Eye (tissue), 1 donor: ENCODE measurements around the gene KCNIP1.

Source experiments
- DNase-seq: peaks from one replicate; pipeline ENCODE4 v3.0.0-alpha.2; 2015

Gene KCNIP1

DNA sequence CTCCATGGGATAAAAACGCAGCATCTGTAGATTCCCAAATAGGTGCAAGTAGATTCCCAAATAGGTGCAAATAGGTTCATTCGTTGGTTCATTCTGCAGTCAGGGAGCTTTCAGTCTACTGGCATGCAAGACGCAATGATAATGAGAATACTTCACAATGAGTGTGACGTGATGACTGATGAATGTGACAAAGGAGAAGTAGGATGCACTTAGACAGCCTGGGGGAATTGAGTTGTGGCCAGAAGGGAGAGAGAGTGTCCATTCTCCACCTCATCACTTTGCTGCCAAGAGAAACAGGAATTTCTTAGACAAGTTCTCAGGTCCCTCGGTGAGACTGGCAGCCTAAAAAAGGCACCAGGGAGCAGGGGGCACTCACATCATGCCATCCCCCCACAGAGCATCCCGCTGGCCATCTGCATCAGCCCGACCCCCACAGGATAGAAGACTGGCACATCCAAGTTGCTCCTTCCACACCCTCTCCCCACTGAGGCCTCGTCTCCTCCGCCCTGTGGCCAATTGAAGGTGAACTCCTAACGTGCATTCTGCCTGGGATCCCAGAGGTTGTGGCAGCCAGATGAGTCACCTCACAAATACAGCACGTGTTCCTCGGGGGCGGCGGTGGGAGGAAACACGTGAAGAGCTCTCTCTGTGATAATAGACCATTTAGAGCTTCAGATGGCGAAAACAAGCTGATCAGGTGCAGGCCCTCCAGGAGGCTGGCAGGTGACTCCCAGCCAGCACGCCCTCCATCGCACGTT is 19.9 kb upstream of the KCNIP1 start:
- no peak for DNase-seq

DNA sequence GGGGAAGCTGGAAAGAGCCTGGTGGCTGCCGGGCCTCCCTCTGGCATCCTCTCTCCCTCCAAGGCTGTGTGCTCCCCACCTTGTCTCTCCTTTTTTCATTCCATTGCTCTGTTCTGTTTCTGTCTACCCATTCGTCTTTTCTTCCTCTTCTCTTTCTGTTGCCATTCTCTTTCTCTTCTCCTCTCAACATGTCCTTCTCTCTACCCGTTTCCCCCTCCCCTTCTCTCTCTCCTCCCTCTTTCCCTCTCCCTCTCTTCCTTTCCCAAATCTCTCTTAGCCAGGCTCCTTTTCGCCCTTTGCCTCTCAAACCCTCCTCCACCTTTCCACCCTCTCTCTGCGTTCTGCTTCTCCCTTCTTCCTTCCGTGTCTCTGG is 19.4 kb upstream of the KCNIP1 start:
- DNase-seq, result no peak

DNA sequence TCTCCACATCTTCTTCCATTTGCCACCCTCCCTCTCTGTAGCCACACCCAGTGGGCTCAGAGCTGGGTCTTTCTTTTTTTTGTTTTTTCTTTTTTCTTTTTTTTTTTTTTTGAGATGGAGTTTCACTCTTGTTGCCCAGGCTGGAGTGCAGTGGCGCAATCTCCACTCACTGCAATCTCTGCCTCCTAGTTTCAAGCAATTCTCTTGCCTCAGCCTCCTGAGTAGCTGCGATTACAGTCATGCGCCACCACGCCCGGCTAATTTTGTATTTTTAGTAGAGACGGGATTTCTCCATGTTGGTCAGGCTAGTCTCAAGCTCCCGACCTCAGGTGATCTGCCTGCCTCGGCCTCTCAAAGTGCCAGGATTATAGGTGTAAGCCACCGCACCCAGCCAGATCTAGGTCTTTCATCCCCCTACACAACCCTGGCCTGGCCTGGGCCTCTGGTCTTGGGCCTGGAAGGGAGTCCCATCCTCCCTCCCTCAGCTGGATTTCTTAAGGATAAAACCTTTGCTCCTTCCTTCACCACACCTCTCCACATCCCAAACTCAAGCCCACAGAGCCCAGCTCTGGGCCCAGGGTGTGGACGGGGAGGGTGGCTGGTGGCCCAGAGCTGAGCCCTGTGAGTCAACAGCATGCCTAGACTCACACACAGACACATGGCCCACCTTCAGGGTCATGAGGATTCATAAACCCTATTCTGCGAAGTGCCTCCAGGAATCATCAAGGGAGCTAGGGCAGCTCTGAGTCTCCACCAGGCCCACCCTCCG is 18.8 kb upstream of the KCNIP1 start:
- no peak for DNase-seq

DNA sequence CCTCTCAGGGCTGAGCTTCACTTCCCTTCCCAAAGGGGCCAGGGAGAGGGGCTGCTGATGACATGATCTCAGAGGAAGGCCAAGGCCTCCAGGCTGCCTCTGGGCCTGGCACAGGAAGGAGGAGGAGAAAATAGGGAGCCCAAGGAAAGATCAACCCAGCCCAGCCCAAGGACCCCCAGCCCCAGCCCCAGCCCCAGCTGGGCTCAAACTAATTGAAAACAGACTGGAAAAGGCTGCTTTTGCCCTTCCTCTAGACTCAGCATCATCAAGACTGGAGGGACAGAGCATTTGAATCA is 18.3 kb upstream of the KCNIP1 start:
- no peak for DNase-seq

DNA sequence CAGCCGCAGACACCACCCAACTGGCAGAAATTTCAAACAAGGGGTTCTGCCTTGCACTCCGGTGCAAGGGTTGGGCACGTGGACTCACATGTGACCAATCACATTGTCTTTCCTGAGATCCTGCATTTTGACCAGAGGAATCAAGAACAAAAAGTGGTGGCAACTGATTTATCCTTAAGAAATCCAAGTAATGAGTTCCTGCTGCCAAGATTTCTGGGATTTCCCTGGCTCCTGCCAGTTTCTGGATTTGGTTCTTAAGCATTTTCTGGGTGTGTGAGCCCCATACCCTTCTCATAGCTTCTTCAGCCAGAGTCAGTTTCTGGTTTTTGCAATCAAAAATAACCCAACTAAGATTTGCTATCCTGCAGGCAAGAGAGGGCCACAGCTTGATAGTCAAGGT is 17.4 kb upstream of the KCNIP1 start:
- DNase-seq, result no peak

DNA sequence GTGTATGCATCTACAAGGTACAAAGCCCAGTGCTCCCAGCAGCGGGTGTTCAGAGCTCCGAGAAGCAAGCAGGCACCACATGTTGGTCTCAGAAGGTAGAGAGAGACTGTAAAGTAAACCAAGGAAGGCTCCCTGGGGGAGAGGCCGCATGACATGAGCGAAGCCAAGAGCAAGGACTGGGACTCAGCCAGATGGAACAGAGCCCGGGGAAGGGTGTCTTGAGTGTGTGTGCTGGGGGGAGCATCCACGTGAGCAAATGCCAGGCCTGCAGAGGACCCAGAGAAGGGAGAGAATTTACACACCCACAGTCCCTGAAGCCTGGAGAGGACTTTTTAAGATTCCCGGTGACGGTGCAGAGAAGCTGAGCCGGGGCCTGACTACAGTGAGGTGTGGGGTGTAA is 15.2 kb upstream of the KCNIP1 start:
- no peak for DNase-seq

DNA sequence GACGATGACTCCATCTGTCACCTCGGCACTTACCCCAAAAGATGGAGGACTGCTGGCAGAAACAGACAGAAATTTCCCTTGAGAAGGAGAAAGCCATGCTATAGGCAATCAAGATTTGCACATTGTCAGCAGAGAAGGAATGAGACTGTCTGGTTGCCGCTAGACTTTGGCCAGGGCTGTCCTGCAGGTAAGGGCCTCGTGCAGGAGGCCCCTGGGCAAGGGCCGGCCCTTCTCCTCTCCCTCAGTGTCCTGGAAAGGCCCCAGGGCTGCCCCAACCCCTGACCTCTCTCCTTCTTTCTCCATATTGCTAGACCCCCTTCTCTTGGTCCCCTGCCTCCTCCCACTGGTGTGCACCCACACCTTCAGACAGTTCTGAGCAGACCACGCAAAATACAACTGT is 14.6 kb upstream of the KCNIP1 start:
- DNase-seq, result no peak

DNA sequence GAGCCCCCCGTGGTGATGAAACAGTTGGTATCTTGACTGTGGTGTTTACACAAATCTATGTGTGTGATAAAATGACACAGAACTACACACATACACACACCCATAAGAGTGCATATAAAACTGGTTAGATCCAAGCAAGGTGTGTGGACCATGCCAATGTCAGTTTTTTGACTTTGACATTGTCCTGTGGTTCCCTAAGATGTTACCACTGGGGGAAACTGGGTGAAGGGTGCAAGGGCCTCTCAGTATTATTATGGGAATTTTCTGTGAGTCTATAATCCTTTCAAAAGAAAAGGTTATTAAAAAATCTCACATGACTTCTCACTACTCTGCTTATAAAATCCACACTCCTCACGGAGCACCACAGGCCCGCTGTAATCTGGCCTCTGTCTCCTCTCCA is 13.4 kb upstream of the KCNIP1 start:
- no peak for DNase-seq

DNA sequence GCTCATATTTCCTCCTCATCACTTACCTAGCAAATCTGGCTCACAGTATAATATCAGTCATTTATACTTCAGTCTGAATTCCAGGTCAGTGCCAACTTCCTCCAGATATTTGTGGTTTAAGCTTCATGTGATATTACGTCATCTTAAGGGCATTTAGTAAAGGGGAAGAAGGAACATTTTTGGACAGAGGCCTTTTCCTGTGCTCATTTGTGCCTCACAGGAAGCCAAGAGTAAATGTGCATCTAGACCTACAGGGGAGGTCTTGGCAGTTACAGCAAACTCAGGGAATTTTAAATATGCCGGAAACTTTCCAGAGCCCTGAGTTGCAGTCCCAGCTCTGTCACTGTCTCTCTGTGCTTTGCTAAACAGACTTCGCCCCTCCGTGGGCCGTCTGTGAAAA is 12.3 kb upstream of the KCNIP1 start:
- peak; percentile 41 for DNase-seq

DNA sequence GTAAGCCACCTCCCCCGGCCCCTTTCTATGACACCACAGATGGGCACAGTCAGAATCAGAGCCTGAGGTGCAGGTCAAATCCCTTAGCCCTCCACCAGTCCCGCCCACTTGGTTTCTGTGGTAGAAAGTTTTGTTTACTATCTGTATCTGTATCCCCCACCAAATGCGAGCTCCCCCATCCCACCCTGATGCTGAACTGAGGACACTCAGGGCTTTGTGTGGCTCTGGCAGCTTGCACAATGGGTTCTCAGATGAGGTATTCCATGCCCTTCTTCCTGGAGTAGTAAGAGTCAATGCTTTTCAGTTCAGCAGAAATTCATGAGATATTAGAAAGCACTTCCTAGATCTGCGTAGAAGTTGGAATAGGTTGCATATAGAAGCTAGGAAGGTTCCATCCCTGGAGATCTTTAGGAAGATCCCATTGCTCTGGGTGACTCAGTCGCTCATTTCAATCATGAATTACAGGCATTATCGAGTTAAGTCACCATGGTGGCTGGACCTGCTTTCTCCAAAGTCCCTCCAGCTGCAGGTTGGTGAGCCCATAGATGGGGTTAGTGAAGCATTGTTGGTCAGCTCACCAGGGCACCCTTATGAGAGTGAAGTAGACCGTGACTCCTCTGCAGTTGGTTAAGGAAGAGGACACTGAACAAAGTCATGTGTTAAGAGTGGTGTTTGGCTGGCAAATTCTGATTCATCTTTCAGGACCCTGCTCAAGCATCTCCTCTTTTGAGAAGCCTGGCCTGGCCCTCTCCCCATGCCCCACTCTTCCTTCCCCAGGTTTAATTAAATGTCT is 10.6 kb upstream of the KCNIP1 start:
- no peak for DNase-seq

DNA sequence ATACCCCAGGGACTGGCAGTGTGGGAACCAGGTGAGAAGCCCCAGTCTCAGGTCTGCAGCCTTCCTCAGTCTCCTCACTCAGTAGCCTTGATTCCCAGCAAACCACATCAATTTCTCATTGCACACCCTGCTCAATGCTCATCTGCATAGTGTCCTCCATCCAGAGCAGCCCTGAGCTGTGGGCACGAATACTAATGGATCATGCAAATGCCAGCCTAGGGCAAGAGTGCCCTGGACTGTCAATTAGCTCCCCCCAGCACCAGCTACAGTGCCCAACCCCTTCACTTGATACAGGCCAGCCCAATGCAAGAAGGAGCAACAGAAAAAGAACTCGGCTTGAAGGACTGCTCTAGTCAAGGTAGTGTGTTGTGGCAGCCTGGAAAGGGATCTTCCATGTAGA is 9.8 kb upstream of the KCNIP1 start:
- no peak for DNase-seq

DNA sequence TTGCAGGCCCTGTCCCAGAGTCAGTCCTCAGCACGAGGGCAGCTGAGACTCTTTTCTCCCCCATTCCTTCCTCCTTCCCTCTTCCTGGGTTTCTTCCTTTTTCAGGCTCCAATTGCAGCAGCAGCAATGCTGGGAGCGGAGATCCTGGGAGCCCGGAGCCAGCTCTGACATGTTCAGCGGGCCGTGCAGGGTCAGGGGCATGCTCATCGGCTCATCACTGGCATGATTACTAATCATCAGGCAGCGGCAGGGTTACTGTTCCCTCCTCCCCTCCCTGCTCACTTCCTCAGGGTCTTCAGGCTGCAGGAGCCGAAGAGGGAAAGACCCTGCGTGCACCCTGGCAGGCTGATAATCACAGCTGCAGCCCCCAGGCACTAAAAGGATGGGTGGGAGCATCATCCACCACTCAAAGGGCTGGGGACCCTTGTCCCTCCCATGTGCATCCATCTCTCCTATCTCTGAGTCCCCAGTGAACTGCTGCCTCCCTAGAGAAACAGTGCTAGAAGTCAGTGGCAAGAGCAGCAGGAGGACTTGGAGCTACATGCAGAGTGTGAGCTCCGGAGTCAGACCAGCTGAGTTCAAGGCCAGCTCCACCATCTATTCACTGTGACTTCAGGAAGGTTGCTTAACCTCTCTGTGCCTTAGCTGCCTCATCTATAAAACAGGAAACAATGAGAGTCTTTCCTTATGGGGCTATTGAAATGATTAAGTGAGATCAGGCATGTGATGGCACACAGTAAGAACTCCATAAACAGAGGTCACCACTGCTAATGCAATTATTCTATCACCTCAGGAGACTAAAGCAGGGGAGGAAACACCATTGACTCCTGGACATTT is 7.8 kb upstream of the KCNIP1 start:
- DNase-seq, result peak; percentile 81

DNA sequence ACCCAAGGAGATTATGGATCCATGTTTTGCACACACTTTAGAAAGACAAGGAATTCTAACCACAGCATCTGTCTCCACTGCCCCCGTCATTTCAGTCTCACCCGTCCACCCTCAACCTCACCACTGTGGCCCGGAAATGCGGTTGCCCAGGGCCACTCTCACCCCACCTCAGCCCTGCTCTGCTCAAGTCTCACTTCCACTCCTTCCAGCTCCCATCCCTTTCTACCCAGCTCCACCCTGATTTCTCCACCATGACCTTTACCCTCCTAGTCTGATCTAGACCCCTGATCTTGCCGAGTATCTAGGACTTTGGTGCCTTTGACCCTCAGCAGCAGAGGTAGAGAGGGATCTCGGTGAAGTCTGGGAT is 7.2 kb upstream of the KCNIP1 start:
- DNase-seq, result no peak

DNA sequence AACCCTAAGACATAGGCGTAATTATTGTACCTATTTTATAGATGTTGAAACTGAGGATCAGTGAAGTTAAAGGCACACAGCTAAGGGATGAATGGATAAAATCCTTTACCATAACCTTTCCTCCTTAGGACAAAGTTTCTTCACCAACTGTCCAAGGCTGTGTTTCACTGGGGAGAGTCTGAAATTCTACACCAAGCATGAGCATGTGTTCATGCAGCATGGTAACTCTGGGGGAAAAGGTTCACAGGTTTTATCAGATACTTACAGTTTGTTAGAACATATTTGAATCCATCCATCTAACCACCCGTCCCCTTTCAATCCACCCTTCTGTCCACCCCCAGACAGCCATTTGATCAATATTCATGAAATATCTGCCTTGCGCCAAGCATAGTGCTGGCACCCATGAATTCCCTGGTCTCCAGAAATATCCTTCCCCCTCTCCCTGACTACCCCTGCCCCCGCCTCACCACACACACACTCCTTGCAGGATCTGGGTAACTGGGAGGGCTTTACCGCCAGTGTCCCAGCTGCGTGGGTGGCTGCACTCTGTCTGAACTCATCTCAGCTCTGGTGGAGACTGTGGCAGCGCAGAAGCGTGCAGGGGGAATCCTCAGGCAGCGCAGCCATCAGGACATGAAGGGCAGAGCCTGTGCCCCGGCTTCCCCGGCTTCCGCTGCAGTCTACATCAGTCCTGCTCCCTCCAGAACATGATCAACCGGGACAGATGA is 6.3 kb upstream of the KCNIP1 start:
- peak; percentile 58 for DNase-seq

DNA sequence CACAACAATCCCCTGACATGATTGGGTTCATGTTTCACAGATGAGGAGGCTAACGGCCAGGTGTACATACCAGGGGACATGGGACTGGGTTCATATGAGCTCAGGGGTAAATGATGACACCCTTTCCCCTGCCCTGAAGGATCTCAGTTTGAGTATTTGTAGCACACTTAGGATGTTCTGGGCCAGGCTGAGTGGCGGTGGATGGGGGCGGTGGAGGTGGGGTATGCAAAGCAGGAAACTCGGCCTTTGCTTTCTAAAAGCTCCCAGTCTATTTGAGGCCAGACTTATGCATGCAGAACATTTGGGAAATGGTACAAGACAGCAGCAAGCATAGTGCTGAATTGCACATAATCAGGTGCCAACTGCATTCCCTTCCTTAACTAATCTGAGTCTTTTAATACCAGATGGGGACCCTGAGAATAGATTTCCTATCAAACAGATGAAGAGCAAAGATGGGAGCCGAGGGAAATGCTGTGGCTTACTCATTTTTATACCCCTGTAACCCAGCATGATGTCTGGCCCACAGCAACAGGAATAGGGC is 4.9 kb upstream of the KCNIP1 start:
- no peak for DNase-seq

DNA sequence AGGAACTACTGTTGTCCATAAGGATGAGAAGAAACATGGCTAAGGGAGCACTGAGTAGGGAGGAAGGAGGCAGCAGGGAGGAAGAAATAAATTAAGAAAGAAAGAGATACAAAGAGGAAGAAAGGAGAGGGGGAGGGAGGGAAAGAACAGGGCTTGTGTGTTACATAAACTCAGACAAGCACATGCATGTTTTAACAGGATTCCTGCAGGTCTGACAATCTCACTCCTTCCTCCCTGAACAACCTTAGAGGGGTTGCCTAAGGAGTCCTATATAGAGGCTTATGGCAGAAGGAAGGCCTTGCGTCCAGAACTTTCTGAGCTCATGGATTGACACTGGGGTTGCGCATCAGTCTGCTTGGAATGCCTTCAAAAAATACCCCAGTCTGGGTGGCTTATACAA is 4.2 kb upstream of the KCNIP1 start:
- no peak for DNase-seq

DNA sequence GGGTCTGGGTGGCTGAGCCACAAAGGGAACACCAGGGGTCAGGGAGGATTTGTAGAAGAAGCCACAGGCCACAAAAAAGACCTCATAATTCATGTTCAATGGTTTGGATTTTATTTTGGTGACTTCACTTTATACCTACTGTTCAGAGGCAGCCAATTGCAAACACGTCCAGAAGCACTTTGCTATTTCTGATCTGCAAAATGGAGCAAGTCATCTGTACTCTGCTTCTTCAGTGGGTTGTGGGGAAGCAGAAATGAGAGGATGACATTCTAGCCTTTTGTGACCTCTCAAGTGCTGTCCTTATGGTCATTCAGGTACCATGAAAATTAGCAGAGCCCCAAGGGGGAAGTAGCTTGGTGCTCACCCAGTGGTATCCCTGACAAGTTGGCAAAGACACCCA is 2.5 kb upstream of the KCNIP1 start:
- DNase-seq, result no peak

DNA sequence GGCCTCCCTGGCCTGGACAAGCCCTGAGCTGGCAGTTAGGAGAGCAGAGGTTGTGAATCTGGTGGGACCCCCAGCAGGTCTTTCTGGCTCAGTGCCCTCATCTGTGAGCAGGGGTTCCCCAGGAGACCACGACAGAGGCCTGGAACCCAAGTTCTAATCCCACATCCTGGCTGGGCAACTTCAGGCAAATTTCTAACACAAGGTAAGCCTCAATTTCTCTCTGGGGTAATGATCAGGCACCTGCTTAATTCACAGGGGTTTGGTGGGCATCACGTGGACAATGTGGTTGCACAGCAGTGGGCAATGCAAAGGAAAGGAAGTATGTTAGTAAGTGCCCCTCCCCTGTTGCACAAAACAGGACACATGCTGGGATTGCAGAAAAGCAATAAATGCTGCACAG is 1.9 kb upstream of the KCNIP1 start:
- DNase-seq, result no peak

DNA sequence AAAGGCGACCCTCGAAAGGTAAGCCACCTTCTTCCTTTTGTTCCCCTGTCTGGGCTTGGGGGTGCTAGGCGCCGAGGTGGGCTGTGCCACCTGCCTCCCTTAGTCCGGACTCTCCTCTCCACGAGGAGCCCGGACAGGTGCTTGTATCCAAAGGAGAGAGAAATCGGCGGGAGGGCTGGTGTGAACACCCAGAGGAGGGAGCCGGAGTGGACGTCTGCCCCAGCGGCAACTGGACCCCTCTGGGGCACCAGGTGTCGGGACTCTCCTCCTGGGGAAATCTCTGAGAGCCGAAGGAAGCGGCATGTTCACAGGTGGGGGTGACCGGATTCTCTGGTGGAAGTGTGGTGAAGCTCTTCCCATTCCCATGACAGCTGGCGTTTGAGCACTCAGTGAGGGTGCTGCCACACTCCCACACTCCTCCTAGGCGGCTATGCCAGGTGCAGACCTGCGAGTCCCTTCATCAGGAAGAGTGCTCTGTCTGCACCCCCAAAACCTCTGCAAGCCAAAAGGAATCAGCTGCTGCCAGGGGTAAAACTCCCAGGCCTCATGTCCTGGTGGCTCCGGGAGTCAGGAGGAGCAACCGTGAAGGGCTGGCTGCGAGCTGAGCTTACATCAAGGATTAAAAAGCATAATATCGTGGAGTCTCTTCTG is 921 bp downstream of the KCNIP1 start:
- DNase-seq, result no peak

DNA sequence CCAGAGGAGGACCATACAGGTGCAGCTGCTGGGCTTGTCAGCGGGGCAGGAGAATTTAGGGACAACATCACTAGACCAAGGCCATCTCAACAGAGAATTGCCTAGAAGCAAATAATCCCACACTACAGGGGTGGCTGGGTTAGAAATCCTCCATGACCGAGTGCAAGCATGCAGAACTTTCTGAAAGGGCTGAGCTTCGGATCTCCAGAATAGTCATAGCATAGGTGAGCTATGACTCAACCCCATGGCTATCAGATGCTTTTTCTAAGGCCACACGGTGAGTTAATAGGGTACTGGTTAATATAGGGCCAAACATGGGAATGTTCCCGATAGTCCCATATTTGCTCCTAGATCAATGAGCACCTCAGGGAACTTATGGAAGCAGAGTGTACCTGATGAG is 4.2 kb downstream of the KCNIP1 start:
- DNase-seq, result no peak

DNA sequence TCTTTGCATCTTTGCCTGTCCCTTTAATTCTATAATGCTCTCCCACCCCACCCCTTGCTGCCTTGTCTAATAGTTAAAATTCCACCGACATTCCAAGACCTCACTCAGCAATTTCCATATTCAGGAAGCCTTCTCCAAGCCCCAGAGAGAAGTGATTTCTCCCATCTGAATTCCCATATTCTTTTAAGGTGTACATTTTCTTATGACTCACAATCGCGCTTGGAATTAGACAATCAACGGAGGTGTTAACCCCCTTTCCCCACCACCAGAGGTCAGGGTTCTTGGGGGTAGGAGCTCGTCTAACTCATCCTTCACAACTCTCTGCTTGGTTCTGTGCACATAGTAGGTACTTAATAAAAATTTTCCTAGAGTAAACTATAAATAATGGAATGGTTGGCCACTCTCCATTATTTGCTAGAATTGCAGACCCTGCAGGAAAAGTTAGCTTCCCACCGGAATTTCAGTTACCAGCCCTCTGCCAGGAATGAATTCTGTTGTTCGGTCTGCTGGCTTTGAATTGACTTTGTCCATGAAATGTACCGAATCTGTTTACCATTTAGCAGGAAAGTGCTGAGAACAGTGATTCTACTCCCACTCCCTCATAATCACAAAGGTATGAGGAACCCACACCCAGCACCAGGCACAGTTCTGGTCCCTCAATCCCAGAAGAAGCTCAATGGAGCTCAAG is 5.0 kb downstream of the KCNIP1 start:
- DNase-seq, result no peak
